ENCODE measurements around the gene KIF13A. TPM values are rescaled to one million over a fixed set of nuclear protein-coding genes. Genes with fewer than 3 reads are reported as not detected.
"Not testable (repeated sequence)": the region's sequence is repeated elsewhere in the genome, so short reads cannot be mapped to it uniquely, and the experiment has no call there.

KIF13A gene
- total RNA-seq, 1 donor from 2014 or later: 57.7 TPM

DNA sequence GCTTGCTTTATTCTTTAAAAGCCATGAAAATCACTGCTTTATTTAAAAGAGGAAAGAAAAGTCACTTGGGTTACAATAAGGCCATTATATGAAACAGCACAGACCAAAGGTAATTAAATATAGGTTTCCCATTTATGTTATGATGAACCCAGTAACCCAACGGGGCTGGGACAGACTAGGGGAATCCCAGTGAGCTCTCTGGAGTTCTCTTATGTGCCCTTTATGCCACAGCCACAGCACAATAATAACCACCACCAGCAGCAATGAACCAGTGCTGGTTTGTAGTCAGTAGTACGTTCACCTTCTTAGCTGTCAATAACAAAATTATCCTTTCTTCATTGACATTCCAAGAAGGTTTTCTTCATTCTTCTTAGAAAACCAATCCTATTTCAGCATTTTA lies 87.4 kb downstream of the KIF13A start:
- DNase-seq (ENCODE audit: low spot score): no peak

GRCh38 chr6:17899491-17899890 lies 87.9 kb downstream of the KIF13A start:
- DNase-seq (ENCODE audit: low spot score): no peak

DNA sequence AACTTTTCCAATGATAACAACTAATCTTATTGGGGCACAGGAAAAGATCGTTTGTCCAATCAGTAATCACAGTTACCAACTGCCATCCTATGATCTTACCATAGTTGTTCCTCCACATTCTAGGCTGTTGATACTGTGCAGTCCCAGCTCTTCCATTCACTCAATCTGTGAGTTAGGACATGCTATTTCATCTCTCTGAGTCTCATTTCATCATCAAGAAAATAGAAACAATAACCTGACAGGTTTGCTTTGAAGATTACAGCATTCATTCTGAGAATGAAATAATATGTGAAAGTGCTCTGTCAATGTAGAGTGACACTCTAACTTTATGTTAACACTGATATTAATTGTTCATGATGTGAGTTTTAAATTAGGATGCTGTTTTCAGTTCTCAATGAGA lies 89.8 kb downstream of the KIF13A start:
- no peak for DNase-seq (ENCODE audit: low spot score)

DNA sequence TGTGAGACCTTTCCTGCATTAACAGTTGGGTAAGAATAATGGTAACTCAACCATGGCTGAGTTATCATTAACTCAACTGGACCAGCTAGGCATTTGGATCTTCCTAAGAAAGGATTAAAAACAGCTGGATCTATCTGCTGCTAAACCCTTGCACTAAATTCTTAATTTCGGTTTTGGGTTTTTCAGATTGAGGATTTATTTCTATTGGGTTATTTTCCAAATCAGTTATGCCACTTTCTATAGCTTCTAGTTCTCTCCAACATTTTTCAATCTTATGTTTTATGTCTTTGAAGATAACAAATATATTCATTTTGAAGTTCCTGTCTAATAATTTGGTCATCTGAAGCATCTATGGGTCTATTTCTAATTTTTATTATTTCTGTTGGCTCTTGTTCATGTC lies 92.5 kb downstream of the KIF13A start:
- no peak for DNase-seq (ENCODE audit: low spot score)

GRCh38 chr6:17894191-17894590 lies 93.2 kb downstream of the KIF13A start:
- no peak for DNase-seq (ENCODE audit: low spot score)

- no peak for DNase-seq (ENCODE audit: low spot score)
Observed at GRCh38 chr6:17892097-17892686, 95.2 kb downstream of the KIF13A start.

- no peak for DNase-seq (ENCODE audit: low spot score)
Observed at GRCh38 chr6:17890309-17890708, 97.1 kb downstream of the KIF13A start.

DNA sequence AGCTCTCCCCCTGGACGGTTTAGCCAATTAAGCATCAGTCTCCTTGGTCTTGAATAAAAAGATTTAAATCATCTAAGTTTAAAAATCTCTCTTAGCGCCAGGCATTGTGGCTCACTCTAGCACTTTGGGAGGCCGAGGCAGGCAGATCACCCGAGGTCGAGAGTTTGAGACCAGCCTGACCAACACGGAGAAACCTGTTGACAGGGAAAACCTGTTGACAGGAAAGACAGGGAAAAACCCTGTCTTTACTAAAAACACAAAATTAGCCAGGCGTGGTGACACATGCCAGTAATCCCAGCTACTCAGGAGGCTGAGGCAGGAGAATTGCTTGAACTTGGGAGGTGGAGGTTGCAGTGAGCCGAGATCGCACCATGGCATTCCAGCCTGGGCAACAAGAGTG lies 97.7 kb downstream of the KIF13A start:
- not testable (repeated sequence) for DNase-seq (ENCODE audit: low spot score)

- no peak for DNase-seq (ENCODE audit: low spot score)
Observed at GRCh38 chr6:17886891-17887290, 100.5 kb downstream of the KIF13A start.

DNA sequence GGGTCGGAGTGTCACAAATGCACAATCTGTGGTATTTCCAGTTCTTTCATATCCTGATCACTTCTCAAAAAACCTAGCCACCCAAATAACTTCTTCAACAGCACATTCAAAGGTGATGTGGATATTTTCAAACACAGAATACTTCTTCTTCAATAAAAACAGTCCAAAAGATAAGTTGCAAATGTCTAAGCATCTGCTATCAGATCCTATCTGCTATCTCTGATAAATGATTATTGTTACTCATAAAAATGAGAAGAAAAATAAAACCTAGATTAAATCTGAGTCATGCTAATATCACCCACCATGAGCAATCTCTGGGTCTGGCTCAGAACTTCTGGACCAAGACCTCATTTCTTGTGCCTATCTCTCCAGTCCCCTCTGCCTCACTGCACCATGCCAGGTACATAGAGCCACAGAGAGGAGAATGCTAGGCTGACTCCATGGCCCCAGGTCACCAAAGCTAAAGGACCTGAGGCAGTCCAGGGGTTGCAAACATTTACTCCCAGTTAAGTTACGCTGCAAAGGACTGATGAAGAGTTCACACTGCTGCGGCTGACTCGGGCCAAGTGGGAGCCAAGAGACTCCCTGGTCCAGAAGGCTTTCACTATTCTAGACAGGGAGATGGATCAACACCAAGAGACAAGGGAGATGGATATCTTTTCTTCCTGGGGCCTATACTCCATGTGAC lies 101.4 kb downstream of the KIF13A start:
- no peak for DNase-seq (ENCODE audit: low spot score)

- no peak for DNase-seq (ENCODE audit: low spot score)
Observed at GRCh38 chr6:17884498-17885478, 102.6 kb downstream of the KIF13A start.

DNA sequence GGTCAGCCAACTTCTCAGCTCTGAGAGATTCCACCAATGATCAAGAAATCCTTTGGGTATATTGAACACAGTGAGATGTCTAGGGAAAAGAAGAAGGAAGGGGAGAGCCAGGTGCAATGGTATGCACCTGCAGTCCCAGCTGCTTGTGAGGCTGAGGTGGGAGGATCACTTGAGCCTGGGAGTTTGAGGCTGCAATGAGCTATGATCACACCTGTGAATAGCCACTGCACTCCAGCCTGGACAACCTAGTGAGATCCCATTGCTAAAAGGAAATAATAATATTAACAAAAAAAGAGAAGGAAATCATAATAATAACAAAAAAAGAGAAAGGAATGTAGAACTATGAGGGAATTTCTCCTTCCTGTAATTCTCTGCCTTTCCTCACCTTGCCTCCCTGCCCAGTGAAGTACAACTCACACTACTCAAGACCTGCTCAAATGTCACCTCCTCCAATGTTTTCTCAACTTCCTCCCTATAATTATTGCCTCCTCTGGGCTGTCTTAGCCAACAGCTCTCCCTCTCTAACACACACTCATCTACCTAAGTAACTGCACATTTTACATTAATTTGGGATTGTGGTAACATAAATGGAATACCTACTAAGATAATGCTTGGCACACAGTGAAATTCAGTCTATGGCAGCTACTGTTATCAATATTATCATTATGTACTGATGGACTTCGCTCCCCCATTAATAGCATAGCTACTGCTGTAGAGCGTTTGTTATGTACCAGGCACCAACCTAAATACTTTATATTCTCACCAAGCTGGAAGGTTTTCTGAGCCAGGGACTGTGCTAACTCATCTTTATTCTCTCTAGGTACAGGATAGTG lies 103.6 kb downstream of the KIF13A start:
- no peak for DNase-seq (ENCODE audit: low spot score)

- no peak for DNase-seq (ENCODE audit: low spot score)
Observed at GRCh38 chr6:17881085-17881858, 106.2 kb downstream of the KIF13A start.

- no peak for DNase-seq (ENCODE audit: low spot score)
Observed at GRCh38 chr6:17879184-17879583, 108.3 kb downstream of the KIF13A start.

DNA sequence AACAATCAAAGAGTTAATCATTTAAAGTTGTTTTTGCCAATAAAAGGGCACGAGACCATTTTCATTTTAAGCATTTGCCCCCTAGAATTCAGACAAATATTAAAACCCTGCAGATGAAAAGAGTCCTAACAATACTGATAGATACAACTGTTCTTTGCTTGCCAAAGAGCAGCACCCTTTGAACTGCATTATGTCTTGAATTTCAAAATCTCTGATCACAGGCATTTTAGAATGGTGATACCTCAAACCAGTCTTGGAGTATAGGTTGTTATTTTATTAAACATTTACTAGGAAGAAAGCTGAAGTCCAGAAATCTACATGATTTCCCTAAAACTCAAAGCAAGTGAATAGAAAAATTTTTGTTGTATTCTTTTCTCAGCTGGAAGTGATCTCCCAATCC lies 108.7 kb downstream of the KIF13A start:
- DNase-seq (ENCODE audit: low spot score): no peak

GRCh38 chr6:17877895-17878440 lies 109.5 kb downstream of the KIF13A start:
- DNase-seq (ENCODE audit: low spot score): no peak

DNA sequence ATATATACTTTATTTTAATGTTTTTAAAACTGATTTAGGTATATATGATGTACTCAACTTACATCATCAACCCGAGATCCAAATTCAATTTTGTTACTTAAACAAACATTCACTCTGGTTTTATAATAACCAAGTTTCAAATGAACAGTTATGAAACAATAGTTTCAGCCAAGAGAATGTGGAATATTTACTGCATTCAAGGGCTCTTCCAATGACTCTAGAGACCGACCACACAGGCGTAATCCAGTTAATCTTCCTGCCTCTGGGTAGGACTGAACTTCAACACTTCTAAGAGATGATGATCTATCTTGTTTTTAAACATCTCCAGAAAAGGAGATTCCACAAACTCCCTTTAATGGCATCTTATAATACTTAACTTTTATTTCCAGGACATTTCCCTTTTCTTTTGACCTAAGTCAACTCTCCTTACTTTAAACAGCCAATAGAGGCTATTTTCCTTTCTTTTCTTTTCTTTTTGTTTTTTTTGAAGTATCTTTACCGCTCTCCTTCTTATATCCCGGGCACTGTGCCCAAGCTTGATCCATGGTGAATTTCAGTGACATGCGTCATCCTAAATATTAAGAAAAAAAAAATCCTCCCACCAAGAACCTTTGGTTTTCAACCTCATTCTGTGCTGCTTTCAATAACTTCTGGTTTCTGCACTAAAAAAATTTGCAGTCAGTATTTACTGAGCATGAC lies 110.1 kb downstream of the KIF13A start:
- no peak for DNase-seq (ENCODE audit: low spot score)

DNA sequence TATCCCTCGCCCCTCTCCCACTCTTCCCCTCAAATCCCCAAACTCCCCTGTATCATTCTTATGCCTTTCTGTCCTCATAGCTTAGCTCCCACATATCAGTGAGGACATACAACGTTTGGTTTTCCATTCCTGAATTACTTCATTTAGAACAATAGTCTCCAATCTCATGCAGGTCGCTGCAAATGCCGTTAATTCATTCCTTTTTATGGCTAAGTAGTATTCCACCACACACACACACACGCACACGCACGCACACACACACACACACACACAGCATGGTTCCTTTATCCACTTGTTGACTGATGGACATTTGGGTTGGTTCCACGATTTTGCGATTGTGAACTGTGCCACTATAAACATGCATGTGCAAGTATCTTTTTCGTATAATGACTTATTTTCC lies 112.7 kb downstream of the KIF13A start:
- no peak for DNase-seq (ENCODE audit: low spot score)

- no peak for DNase-seq (ENCODE audit: low spot score)
Observed at GRCh38 chr6:17872908-17873307, 114.5 kb downstream of the KIF13A start.

DNA sequence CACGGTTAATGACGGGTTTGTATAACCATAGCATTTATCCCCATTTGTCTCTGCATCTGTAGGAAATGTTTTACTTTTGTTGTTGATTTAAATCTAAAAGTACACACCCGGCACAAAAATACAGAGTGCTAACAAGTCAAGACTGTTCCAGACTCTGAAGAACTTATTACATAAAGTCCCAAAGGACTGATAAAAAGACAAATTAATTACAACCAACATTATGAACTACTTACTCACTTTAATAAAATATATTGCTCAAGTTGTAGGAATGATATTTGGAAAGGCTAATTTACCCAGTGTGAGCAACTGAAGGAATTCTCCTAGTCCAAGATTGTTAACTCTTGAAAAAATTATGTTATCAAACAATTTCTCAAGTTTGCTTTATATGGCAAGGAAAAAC lies 115.6 kb downstream of the KIF13A start:
- no peak for DNase-seq (ENCODE audit: low spot score)

All from ureter (tissue), 1 donor.